ENCODE measurements around the gene ZNF638.

Gene ZNF638

GRCh38 chr2:71474744-71475397 lies 143.3 kb downstream of the ZNF638 start:
- no peaks in the 10 kb centered on the region for H3K27me3 ChIP-seq (ENCODE audit: insufficient read depth, low read length)
- H2AFZ ChIP-seq (ENCODE audit: low read depth, low read length), result no peak overlapping the region
- peaks cover 3% of the 10 kb centered on the region for H3K4me1 ChIP-seq (ENCODE audit: insufficient read depth, low read length)
- no peak overlapping the region for H3K4me3 ChIP-seq (ENCODE audit: low read length)
- H3K9me3 ChIP-seq (ENCODE audit: low read length), result no peaks in the 10 kb centered on the region
- H3K36me3 ChIP-seq (ENCODE audit: insufficient read depth, low read length), result no peaks in the 10 kb centered on the region

- Histone ChIP-seq H2AFZ (ENCODE audit: low read depth, low read length) (no peak overlapping the region), H3K9me3 (ENCODE audit: low read length) (no peaks in the 10 kb centered on the region), H3K36me3 (ENCODE audit: insufficient read depth, low read length) (no peaks in the 10 kb centered on the region), H3K27me3 (ENCODE audit: insufficient read depth, low read length) (no peaks in the 10 kb centered on the region), H3K4me1 (ENCODE audit: insufficient read depth, low read length) (peaks cover 3% of the 10 kb centered on the region), H3K4me3 (ENCODE audit: low read length) (no peak overlapping the region)
Measured at GRCh38 chr2:71476495-71476894, 144.9 kb downstream of the ZNF638 start.

DNA sequence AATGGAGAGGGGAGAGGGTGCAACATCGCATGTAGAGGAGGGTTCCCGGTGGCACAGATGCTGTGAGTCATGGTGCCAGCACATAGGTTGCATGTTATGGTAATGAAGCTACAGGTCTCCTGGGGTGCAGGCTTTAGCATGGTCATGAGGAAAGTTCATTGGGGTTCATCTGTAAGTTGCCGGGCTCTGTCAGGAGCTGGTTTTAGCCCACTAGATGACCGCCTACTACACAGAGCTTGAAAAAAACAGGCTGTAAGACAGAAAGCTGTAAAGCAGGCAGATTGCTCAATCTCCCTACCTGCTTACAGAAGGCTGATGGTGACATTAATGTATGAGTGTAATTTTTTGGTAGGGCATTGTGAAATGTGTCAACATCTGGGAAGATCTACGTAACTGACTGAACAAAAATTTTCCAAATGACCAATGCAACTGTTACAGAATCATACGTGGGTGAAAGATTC lies 145.7 kb downstream of the ZNF638 start:
- no peaks in the 10 kb centered on the region for H3K36me3 ChIP-seq (ENCODE audit: insufficient read depth, low read length)
- no peaks in the 10 kb centered on the region for H3K27me3 ChIP-seq (ENCODE audit: insufficient read depth, low read length)
- H3K4me3 ChIP-seq (ENCODE audit: low read length), result no peak overlapping the region
- peaks cover 3% of the 10 kb centered on the region for H3K4me1 ChIP-seq (ENCODE audit: insufficient read depth, low read length)
- no peak overlapping the region for H2AFZ ChIP-seq (ENCODE audit: low read depth, low read length)
- no peaks in the 10 kb centered on the region for H3K9me3 ChIP-seq (ENCODE audit: low read length)

- Histone ChIP-seq H3K9me3 (ENCODE audit: low read length) (no peaks in the 10 kb centered on the region), H3K27me3 (ENCODE audit: insufficient read depth, low read length) (no peaks in the 10 kb centered on the region), H3K4me1 (ENCODE audit: insufficient read depth, low read length) (peaks cover 3% of the 10 kb centered on the region), H3K4me3 (ENCODE audit: low read length) (no peak overlapping the region), H3K36me3 (ENCODE audit: insufficient read depth, low read length) (no peaks in the 10 kb centered on the region), H2AFZ (ENCODE audit: low read depth, low read length) (no peak overlapping the region)
Measured at GRCh38 chr2:71478806-71479205, 147.2 kb downstream of the ZNF638 start.

DNA sequence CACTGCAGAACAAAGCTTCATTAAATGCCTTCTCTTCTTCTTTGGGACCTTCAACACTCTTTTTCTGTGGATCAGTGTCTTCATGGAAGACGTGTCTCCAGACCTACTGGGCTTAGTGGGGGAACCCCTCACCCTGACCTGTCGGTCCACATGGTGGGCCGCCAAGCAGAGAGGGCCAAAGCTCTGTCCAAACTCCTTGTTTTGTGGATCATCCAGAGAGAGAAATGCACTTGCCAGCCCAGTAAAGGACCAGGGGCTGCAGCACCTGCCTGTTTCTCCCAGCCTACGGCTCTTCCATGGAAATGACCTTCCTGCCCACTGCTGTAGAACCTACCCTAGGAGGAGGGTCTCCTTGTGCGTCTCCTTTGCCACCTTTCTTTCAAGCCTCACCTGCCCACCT lies 147.7 kb downstream of the ZNF638 start:
- H3K4me1 ChIP-seq (ENCODE audit: insufficient read depth, low read length), result peaks cover 3% of the 10 kb centered on the region
- no peak overlapping the region for H2AFZ ChIP-seq (ENCODE audit: low read depth, low read length)
- H3K4me3 ChIP-seq (ENCODE audit: low read length), result no peak overlapping the region
- H3K27me3 ChIP-seq (ENCODE audit: insufficient read depth, low read length), result no peaks in the 10 kb centered on the region
- no peaks in the 10 kb centered on the region for H3K9me3 ChIP-seq (ENCODE audit: low read length)
- no peaks in the 10 kb centered on the region for H3K36me3 ChIP-seq (ENCODE audit: insufficient read depth, low read length)

- no peaks in the 10 kb centered on the region for H3K4me1 ChIP-seq (ENCODE audit: insufficient read depth, low read length)
- H3K27me3 ChIP-seq (ENCODE audit: insufficient read depth, low read length), result no peaks in the 10 kb centered on the region
- H3K9me3 ChIP-seq (ENCODE audit: low read length), result no peaks in the 10 kb centered on the region
- H3K4me3 ChIP-seq (ENCODE audit: low read length), result no peak overlapping the region
- no peak overlapping the region for H2AFZ ChIP-seq (ENCODE audit: low read depth, low read length)
- H3K36me3 ChIP-seq (ENCODE audit: insufficient read depth, low read length), result no peaks in the 10 kb centered on the region
Measured at GRCh38 chr2:71481111-71481510, 149.5 kb downstream of the ZNF638 start.

DNA sequence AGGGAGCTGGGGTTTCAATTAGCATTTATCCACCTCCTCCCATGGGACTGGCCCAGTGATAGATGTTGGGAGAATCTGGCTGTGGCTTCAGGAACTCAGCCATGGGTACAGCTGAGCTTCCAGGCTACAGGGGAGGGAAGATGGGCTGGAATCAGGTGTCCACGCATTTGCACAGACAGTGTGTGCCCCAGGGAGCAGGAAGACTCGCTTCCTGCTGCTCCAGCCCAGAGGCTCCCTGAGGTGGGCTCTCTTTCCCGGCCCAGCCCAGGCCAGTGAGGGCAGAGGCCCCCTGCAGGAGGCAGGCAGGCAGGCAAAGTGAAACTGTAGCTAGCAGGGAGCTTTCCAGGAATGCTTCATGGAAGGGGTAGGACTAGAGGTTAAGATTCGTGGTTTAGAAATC lies 150.5 kb downstream of the ZNF638 start:
- H3K4me1 ChIP-seq (ENCODE audit: insufficient read depth, low read length), result no peaks in the 10 kb centered on the region
- H3K4me3 ChIP-seq (ENCODE audit: low read length), result no peak overlapping the region
- no peaks in the 10 kb centered on the region for H3K9me3 ChIP-seq (ENCODE audit: low read length)
- no peaks in the 10 kb centered on the region for H3K36me3 ChIP-seq (ENCODE audit: insufficient read depth, low read length)
- peaks cover 3% of the 10 kb centered on the region for H3K27me3 ChIP-seq (ENCODE audit: insufficient read depth, low read length)
- H2AFZ ChIP-seq (ENCODE audit: low read depth, low read length), result no peak overlapping the region

DNA sequence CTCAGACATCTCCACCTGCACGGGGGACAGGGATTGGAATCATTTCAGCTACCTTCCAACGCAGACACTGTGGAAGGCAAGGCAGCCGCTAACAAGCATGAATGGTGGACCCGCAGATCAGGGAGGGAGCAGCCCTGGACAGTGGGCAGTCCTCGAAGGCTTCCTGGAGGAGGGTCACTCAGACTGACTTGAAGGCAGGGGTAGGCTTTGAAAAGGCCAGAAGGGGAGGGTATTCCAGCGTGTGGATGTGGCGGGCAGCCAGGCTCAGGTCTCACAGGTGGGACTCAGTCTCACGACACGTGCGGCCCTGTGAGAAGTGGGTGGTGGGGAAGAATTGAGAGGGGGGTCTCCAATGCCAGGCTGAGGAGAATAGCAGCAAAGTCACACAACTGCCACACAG lies 151.7 kb downstream of the ZNF638 start:
- Histone ChIP-seq H3K9me3 (ENCODE audit: low read length) (no peaks in the 10 kb centered on the region), H3K4me3 (ENCODE audit: low read length) (no peak overlapping the region), H3K27me3 (ENCODE audit: insufficient read depth, low read length) (peaks cover 5% of the 10 kb centered on the region), H3K36me3 (ENCODE audit: insufficient read depth, low read length) (no peaks in the 10 kb centered on the region), H2AFZ (ENCODE audit: low read depth, low read length) (no peak overlapping the region), H3K4me1 (ENCODE audit: insufficient read depth, low read length) (no peaks in the 10 kb centered on the region)

DNA sequence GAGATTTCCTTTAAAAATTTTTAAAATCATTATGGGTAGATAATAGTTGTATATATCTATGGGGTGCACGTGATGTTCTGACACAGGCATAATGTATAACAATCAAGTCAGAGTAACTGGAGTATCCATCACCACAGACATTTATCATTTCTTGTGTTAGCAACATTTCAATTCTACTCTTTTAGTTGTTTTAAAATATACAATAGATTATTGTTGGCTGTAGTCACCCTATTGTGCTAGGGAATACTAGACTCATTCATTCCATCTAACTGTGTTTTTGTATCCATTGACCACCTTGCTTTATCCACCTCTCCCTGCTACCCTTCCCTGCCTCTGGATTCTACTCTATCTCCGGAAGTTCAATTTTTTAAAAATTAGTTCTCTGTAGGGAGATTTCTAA lies 152.8 kb downstream of the ZNF638 start:
- Histone ChIP-seq H2AFZ (ENCODE audit: low read depth, low read length) (no peak overlapping the region), H3K36me3 (ENCODE audit: insufficient read depth, low read length) (no peaks in the 10 kb centered on the region), H3K4me1 (ENCODE audit: insufficient read depth, low read length) (no peaks in the 10 kb centered on the region), H3K4me3 (ENCODE audit: low read length) (no peak overlapping the region), H3K27me3 (ENCODE audit: insufficient read depth, low read length) (peaks cover 5% of the 10 kb centered on the region), H3K9me3 (ENCODE audit: low read length) (no peaks in the 10 kb centered on the region)
